Measurements from ENCODE around the gene POTEH. TPM values are rescaled to one million over a fixed set of nuclear protein-coding genes. Genes with fewer than 3 reads are reported as not detected.
"Not testable (repeated sequence)": the region's sequence is repeated elsewhere in the genome, so short reads cannot be mapped to it uniquely, and the experiment has no call there.

POTEH gene
- total RNA-seq, 1 experiment from 2014 or later = not detected

DNA sequence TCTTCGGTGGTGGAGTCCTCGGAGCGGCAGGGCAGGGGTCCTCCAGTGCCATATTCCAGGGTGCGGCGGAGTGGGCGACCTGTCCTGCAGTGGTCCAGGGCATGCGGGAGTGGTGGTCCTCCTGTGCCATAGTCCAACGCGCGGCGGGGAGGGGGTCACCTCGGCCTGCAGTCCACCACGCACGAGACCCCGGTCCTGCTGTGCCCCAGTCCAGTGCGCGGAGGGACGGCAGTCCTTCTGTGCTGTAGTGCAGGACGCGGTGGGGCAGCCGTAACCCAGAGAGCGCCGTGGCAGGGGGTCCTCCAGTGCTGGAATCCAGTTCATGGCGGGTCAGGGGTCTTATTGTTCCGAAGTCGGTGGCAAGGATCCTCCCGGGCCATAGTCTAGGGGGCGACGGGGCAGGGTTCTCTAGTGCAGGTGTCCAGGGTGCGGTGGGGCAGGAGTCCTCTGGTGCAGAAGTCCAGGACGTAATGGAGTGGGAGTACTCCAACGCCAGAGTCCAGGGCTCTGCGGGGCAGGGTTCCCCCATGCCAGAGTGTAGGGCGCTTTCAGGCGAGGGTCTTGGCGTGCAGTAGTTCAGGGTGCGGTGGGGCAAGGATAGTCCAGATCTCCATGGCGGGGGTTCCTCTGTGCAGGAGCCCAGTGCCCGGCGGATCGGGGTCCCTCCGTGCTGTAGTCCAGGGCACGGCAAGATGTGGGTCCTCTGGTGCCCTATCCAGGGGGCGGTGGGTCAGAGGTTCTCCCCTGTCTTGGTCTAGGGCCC is 70.7 kb downstream of the POTEH start:
- not testable (repeated sequence) for H2BK120ac ChIP-seq (ENCODE audit: low read depth, low read length, poor library complexity, severe bottlenecking); H3K79me2 ChIP-seq (ENCODE audit: insufficient read depth, low read length); H3K9me3 ChIP-seq (ENCODE audit: control insufficient read depth, low read depth, low read length); H3T11ph ChIP-seq (ENCODE audit: low read length); H2BK12ac ChIP-seq (ENCODE audit: insufficient read length, low read depth, low read length); H2BK15ac ChIP-seq (ENCODE audit: low read depth, low read length); H4K5ac ChIP-seq (ENCODE audit: insufficient read length, low read depth, low read length); H2AFZ ChIP-seq (ENCODE audit: low read length); H3K27ac ChIP-seq (ENCODE audit: insufficient read length, low read depth, low read length); H4K8ac ChIP-seq (replicated peaks; ENCODE audit: insufficient read length, low read depth, low read length); H4K91ac ChIP-seq (ENCODE audit: insufficient read length, low read depth, low read length); H3K9ac ChIP-seq (ENCODE audit: extremely low read depth, insufficient read length, low read length); H3K4me2 ChIP-seq (ENCODE audit: insufficient read depth, insufficient read length, low read length); H2AK5ac ChIP-seq (ENCODE audit: insufficient read length, low read length); H3K4me1 Mint-ChIP-seq; H3K23ac ChIP-seq (ENCODE audit: insufficient read length, low read depth, low read length); H3K4me1 ChIP-seq (ENCODE audit: insufficient read depth, low read length); H3K18ac ChIP-seq (ENCODE audit: insufficient read length, low read depth, low read length); DNase-seq; H3K4me3 Mint-ChIP-seq; H2BK20ac ChIP-seq (ENCODE audit: low read depth, low read length, poor library complexity, severe bottlenecking); H3K23me2 ChIP-seq (ENCODE audit: insufficient read length, low read depth, low read length, poor library complexity, severe bottlenecking); H3K79me1 ChIP-seq (ENCODE audit: insufficient read depth, low read depth, low read length, poor library complexity, severe bottlenecking); H2BK5ac ChIP-seq (ENCODE audit: insufficient read length, low read length); H3K56ac ChIP-seq (ENCODE audit: insufficient read length, low read depth, low read length); H4K20me1 ChIP-seq (ENCODE audit: control insufficient read depth, insufficient read depth, insufficient read length); H3K27me3 Mint-ChIP-seq (ENCODE audit: low read depth); H3K27me3 ChIP-seq (ENCODE audit: insufficient read depth, low read length); H3K4ac ChIP-seq (ENCODE audit: low read depth, low read length); H3K14ac ChIP-seq (ENCODE audit: insufficient read depth, low read length); H3K9me3 Mint-ChIP-seq; H3K36me3 Mint-ChIP-seq (ENCODE audit: insufficient read depth in 1 of 3, low read depth in 3 of 3); H3K27ac Mint-ChIP-seq
- no CpG with 5 or more reads among the region's 44 CpGs for WGBS (ENCODE audit: extremely low coverage, insufficient read length, low lambda C conversion rate)

DNA sequence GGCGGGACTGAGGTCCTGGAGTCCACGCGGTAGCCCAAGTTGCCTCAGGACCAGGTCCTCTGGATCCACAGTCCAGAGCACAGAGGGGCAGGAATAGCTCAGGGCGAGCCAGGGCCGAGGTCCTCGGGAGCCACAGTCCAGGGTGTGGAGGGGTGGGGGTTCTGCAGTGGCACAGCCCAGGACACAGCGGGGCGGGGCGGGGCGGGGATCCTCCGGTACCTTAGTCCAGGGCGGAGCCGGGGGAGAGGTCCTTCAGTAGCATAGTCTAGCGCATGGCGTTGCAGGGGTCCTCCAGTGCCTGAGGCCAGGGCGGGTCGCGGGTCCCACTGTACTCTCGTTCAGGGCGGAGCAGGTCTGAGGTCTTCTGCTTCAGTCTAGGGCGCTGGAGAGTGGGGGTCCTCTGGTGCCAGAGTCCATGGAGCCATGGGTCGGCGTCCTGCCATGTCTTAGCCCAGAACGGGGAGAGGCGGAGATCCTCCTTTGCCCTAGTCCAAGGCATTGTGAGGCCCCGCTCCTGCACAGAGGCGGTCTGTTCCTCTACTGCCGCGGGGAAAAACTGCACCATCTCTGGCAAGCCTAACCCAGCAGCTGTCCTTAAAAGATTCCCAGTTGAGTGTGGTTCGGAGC is 71.4 kb downstream of the POTEH start:
- not testable (repeated sequence) for H4K91ac ChIP-seq (ENCODE audit: insufficient read length, low read depth, low read length); H2BK15ac ChIP-seq (ENCODE audit: low read depth, low read length); H3K9me3 ChIP-seq (ENCODE audit: control insufficient read depth, low read depth, low read length); H4K20me1 ChIP-seq (ENCODE audit: control insufficient read depth, insufficient read depth, insufficient read length); H3K79me1 ChIP-seq (ENCODE audit: insufficient read depth, low read depth, low read length, poor library complexity, severe bottlenecking); H3K27me3 ChIP-seq (ENCODE audit: insufficient read depth, low read length); H2AFZ ChIP-seq (ENCODE audit: low read length); H3K4me1 ChIP-seq (ENCODE audit: insufficient read depth, low read length); H4K5ac ChIP-seq (ENCODE audit: insufficient read length, low read depth, low read length); H3K27ac ChIP-seq (ENCODE audit: insufficient read length, low read depth, low read length); H3K79me2 ChIP-seq (ENCODE audit: insufficient read depth, low read length); H3K56ac ChIP-seq (ENCODE audit: insufficient read length, low read depth, low read length); H3K9me3 Mint-ChIP-seq; H3K4me2 ChIP-seq (ENCODE audit: insufficient read depth, insufficient read length, low read length); H3K23ac ChIP-seq (ENCODE audit: insufficient read length, low read depth, low read length); DNase-seq; H3K27ac Mint-ChIP-seq; H3K27me3 Mint-ChIP-seq (ENCODE audit: low read depth); H3K4me1 Mint-ChIP-seq; H2AK5ac ChIP-seq (ENCODE audit: insufficient read length, low read length); H3K36me3 Mint-ChIP-seq (ENCODE audit: insufficient read depth in 1 of 3, low read depth in 3 of 3); H2BK12ac ChIP-seq (ENCODE audit: insufficient read length, low read depth, low read length); H3K23me2 ChIP-seq (ENCODE audit: insufficient read length, low read depth, low read length, poor library complexity, severe bottlenecking); H4K8ac ChIP-seq (replicated peaks; ENCODE audit: insufficient read length, low read depth, low read length); H2BK120ac ChIP-seq (ENCODE audit: low read depth, low read length, poor library complexity, severe bottlenecking); H3K4ac ChIP-seq (ENCODE audit: low read depth, low read length); H3K18ac ChIP-seq (ENCODE audit: insufficient read length, low read depth, low read length); H3K9ac ChIP-seq (ENCODE audit: extremely low read depth, insufficient read length, low read length); H2BK20ac ChIP-seq (ENCODE audit: low read depth, low read length, poor library complexity, severe bottlenecking); H3K4me3 Mint-ChIP-seq; H3K14ac ChIP-seq (ENCODE audit: insufficient read depth, low read length); H2BK5ac ChIP-seq (ENCODE audit: insufficient read length, low read length); H3T11ph ChIP-seq (ENCODE audit: low read length)
- no CpG with 5 or more reads among the region's 30 CpGs for WGBS (ENCODE audit: extremely low coverage, insufficient read length, low lambda C conversion rate)
